Skin epidermis (tissue), 12 donors: ENCODE data around the gene GCKR.

Experiments used
- H3K27ac ChIP-seq, 21 experiments: fragments of 200-600 bp; sonication (generic) in 11 of 21; one replicate each; pipeline ENCODE4 v1.5.0; 2020; ENCODE audit warnings: mild to moderate bottlenecking in 3 of 21, inconsistent platforms in 2 of 21, moderate library complexity in 2 of 21
- H3K4me3 ChIP-seq, 7 experiments: fragments of 200-600 bp; sonication (generic) in 2 of 7; one replicate each; pipeline ENCODE4 v1.5.0; 2020; ENCODE audit warnings: inconsistent platforms in 2 of 7, mild to moderate bottlenecking in 2 of 7, moderate library complexity in 1 of 7

GCKR gene

DNA sequence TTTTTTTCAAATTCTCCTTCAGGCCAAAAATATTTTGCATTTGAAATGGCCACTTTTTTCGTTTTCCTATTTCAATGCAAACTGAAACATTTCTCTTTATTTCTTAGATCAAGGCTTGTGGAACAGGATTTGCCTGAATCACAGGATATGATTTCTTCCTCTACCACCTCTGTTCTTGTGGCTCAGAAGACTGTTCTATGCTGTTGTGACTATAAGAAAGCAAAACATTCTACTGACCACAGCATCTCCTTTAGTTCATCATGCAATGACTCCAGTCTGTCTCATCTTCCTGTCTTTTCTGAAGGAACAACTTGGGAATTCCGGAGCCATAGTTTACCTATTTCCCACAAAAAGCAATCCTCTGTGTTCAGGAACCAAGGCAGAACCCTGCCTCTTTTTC, 70.0 kb downstream of the GCKR start:
- no peak overlapping the region for H3K4me3 ChIP-seq

DNA sequence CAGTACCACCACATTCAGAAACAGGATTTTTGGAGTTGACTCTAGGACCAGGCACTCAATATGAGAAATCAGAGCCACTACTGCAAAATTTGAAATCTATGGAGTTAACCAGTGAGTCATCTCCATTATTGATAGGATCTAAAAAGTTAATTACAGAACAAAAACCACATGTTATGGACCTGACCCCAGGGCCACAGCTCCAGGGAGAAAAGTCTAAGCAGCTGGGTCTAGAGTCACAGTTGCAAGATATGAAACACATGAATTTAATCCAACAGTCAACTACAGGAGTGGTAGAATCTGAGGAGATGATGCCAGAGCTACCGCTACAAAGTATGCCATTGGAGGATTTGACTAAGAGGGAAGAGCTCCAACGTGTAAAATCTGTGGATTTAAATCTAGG, 72.8 kb downstream of the GCKR start:
- H3K27ac ChIP-seq = no peak overlapping the region

More for the DNA sequence above, 70.0 kb downstream of the GCKR start:
- no peak overlapping the region for H3K27ac ChIP-seq

DNA sequence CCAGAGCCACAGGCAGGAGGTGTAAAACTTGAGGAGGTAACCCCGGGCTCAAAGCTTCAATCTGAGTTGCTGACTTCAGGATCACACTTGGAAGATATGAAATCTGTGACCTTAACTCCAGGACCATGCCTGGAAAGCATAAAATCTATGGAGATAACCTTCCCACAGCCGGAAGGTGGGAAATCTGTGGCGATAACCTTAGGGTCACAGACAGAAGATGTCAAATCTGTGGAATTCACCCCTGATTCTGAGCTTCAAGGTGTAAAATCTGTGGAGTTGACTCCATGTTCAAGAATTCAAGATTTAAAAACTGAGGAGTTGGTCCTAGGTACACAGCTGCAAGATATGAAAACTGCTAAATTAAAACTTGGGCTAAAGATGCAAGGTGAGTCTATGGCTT, 74.6 kb downstream of the GCKR start:
- no peak overlapping the region for H3K27ac ChIP-seq
- no peak overlapping the region for H3K4me3 ChIP-seq

More for the DNA sequence above, 72.8 kb downstream of the GCKR start:
- H3K4me3 ChIP-seq = no peak overlapping the region

DNA sequence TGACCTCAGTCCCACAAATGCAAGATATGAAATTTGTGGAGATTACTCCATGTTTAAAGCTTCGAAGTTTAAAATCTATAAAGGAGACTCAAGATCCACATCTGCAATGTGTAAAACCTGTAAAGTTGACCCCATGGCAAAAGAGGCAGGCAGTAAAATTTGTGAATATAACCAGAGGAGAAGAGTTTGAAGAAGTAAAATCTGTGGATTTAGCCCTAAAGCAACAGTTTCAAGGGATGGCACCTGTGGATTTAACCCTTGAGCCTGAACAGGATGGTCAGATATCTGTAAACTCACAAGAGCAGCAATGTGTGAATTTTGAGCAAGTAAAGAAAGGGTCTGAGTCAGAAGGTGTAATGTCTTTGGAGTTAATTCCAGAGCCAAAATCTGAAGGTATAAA, 75.0 kb downstream of the GCKR start:
- H3K4me3 ChIP-seq = no peak overlapping the region
- H3K27ac ChIP-seq = no peak overlapping the region

DNA sequence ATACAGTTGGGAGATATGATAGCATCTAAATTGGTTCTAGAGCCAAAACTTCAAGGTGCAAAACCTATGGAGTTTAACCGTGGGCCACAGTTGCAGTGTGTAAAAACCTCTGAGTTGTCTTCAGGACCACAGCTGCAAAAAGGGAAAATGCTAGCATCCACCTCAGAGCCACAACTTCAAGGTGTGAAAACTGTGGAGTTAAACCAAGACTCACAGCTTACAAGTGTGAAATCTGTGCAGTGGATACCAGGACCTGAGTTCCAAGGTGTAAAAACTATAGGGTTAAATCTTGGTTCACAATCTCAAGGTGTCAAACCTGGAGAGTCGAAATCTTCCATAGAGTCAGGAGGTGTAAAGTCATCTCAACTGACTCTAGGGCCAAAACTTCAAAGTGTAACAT, 75.8 kb downstream of the GCKR start:
- Histone ChIP-seq H3K4me3 (no peak overlapping the region), H3K27ac (no peak overlapping the region)

DNA sequence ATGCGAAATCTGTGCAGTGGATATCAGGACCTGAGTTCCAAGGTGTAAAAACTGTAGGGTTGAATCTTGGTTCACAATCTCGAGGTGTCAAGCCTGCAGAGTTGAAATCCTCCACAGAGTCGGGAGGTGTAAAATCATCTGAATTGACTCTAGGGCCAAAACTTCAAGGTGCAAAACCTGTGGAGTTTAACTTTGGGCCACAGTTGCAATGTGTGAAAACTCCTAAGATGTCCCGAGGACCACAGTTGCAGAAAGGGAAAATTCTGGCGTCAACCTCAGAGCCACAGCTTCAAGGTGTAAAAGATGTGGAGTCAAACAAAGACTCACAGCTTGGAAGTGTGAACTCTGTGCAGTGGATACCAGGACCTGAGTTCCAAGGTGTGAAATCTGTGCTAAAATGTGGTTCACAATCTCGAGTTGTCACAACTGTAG, 76.4 kb downstream of the GCKR start:
- Histone ChIP-seq H3K4me3 (no peak overlapping the region), H3K27ac (no peak overlapping the region)
